PC-9 (cell line): ENCODE measurements around the gene DHRSX. TPM values are rescaled to one million over a fixed set of nuclear protein-coding genes. Genes with fewer than 3 reads are reported as not detected.

ENCODE experiments used
- BruUV-seq: library from RNA; stranded (reverse); fragments of 400-500 nt; replicated peaks from 2 replicates; lab custom pipeline; 2021; lab: Mats Ljungman, UMichigan
- CTCF ChIA-PET: fragments of 300-600 bp; sonication (Branson Sonifier 250); formaldehyde crosslinking; loops from one replicate; lab custom pipeline; 2022; ENCODE audit warnings: antibody characterized with exemption; lab: Charles Lee
- POLR2A ChIA-PET: fragments of 300-600 bp; sonication (Branson Sonifier 250); formaldehyde crosslinking; loops from one replicate; lab custom pipeline; 2022; ENCODE audit warnings: antibody characterized with exemption; ENCODE audit not compliant: unreplicated experiment; lab: Charles Lee
- DNase-seq, 2 experiments: peaks; one replicate each; pipeline versions ENCODE4 v3.0.0 to v3.0.0-alpha.2; 2015 to 2022; ENCODE audit warnings: mixed read lengths in 1 of 2
- H2AFZ ChIP-seq: fragments of 200-600 bp; sonication (generic); 2 replicates; pipeline ENCODE4 v1.8.1; 2017; ENCODE audit warnings: antibody characterized with exemption
- H3F3A ChIP-seq: fragments of 200-600 bp; sonication (generic); 2 replicates; pipeline ENCODE4 v1.8.1; 2017; ENCODE audit warnings: antibody characterized with exemption, mild to moderate bottlenecking, low read depth; ENCODE audit not compliant: insufficient read depth
- H3K27ac ChIP-seq: fragments of 200-600 bp; sonication (generic); 2 replicates; pipeline ENCODE4 v1.6.1; 2016; ENCODE audit warnings: mixed run types
- H3K27me3 ChIP-seq: fragments of 200-600 bp; sonication (generic); 2 replicates; pipeline ENCODE4 v1.6.1; 2016; ENCODE audit warnings: low read depth, mixed run types; ENCODE audit not compliant: insufficient read depth
- H3K36me3 ChIP-seq: fragments of 200-600 bp; sonication (generic); 2 replicates; pipeline ENCODE4 v1.6.1; 2016; ENCODE audit warnings: low read depth, mixed run types
- H3K4me1 ChIP-seq: fragments of 200-600 bp; sonication (generic); replicated peaks from 2 replicates; pipeline ENCODE4 v1.6.1; 2016; ENCODE audit warnings: mixed run types; ENCODE audit not compliant: insufficient read depth
- H3K4me2 ChIP-seq: fragments of 200-600 bp; sonication (generic); 2 replicates; pipeline ENCODE4 v1.6.1; 2017; ENCODE audit warnings: mixed run types
- H3K4me3 ChIP-seq: fragments of 200-600 bp; sonication (generic); 2 replicates; pipeline ENCODE4 v1.6.1; 2016; ENCODE audit warnings: mixed run types
- H3K79me2 ChIP-seq: fragments of 200-600 bp; sonication (generic); 2 replicates; pipeline ENCODE4 v1.6.1; 2017; ENCODE audit warnings: low read depth, mixed run types
- H3K9me2 ChIP-seq: fragments of 200-600 bp; sonication (generic); 2 replicates; pipeline ENCODE4 v1.8.1; 2017; ENCODE audit warnings: mild to moderate bottlenecking; ENCODE audit not compliant: insufficient read depth
- H3K9me3 ChIP-seq: fragments of 200-600 bp; sonication (generic); 2 replicates; pipeline ENCODE4 v1.8.1; 2016; ENCODE audit warnings: low read depth; ENCODE audit not compliant: insufficient read depth
- H4K20me1 ChIP-seq: fragments of 200-600 bp; sonication (generic); 2 replicates; pipeline ENCODE4 v1.8.1; 2017; ENCODE audit not compliant: insufficient read depth
- CTCF ChIP-seq: fragments of 200-600 bp; sonication (generic); conservative IDR thresholded peaks from 2 replicates; pipeline ENCODE4 v1.6.1; 2017; ENCODE audit warnings: mixed run types, antibody characterized with exemption, mild to moderate bottlenecking, moderate library complexity
- EZH2 ChIP-seq: fragments of 200-600 bp; sonication (generic); IDR thresholded peaks from 2 replicates; pipeline ENCODE4 v1.8.0; 2017; ENCODE audit warnings: antibody characterized with exemption, low read depth
- intact Hi-C: fragments of 100-400 bp; cut with micrococcal nuclease; formaldehyde crosslinking; loops from one replicate; pipeline ENCODE4 v1.10.0; 2022; ENCODE audit not compliant: unreplicated experiment
- total RNA-seq: library from RNA; stranded (reverse); gene quantifications from 2 replicates; pipeline ENCODE4 v1.2.3, GENCODE V29; 2021

The DHRSX gene
- total RNA-seq, 1 experiment from 2014 or later: 13.2 TPM

- POLR2A ChIA-PET: no interaction called here
Observed at GRCh38 chrX:2452317-2452784, 48.4 kb downstream of the DHRSX start.

GRCh38 chrX:2451501-2452316, 49.1 kb downstream of the DHRSX start:
- BruUV-seq: no TSS peak
- Histone ChIP-seq H3K4me2 (no peak overlapping the region), H3K36me3 (no peaks in the 10 kb centered on the region), H3K27me3 (no peaks in the 10 kb centered on the region), H3K79me2 (no peaks in the 10 kb centered on the region), H3K9me2 (no peaks in the 10 kb centered on the region; the same call in 1 of the 2 replicates), H3K9me3 (no peaks in the 10 kb centered on the region), H3F3A (no peaks in the 10 kb centered on the region), H2AFZ (no peak overlapping the region), H3K4me3 (no peak overlapping the region), H3K4me1 (no peaks in the 10 kb centered on the region), H4K20me1 (no peaks in the 10 kb centered on the region), H3K27ac (no peak overlapping the region)
- ChIA-PET POLR2A (no interaction called here), CTCF (no interaction called here)
- DNase-seq: no peak
- intact Hi-C loops: no loop called here
- TF ChIP-seq EZH2: no peak
- TF ChIP-seq CTCF: no peak

More at GRCh38 chrX:2452317-2452784, 48.4 kb downstream of the DHRSX start:
- Histone ChIP-seq H3K4me1 (no peaks in the 10 kb centered on the region), H3K27ac (no peak overlapping the region), H3K4me2 (no peak overlapping the region), H4K20me1 (no peaks in the 10 kb centered on the region), H3K4me3 (no peak overlapping the region), H3K27me3 (no peaks in the 10 kb centered on the region), H3K9me2 (no peaks in the 10 kb centered on the region; the same call in 1 of the 2 replicates), H3F3A (no peaks in the 10 kb centered on the region), H3K79me2 (no peaks in the 10 kb centered on the region), H3K36me3 (no peaks in the 10 kb centered on the region), H2AFZ (no peak overlapping the region), H3K9me3 (no peaks in the 10 kb centered on the region)
- intact Hi-C loops: no loop called here
- DNase-seq: no peak
- TF ChIP-seq CTCF (no peak), EZH2 (no peak)
- BruUV-seq: no TSS peak
- CTCF ChIA-PET: no interaction called here

- POLR2A ChIA-PET: no interaction called here
Observed at GRCh38 chrX:2450681-2451080, 50.1 kb downstream of the DHRSX start.

More at GRCh38 chrX:2450681-2451080, 50.1 kb downstream of the DHRSX start:
- intact Hi-C loops: no loop called here
- Histone ChIP-seq H2AFZ (no peak overlapping the region), H3F3A (no peaks in the 10 kb centered on the region), H3K4me2 (no peak overlapping the region), H3K79me2 (no peaks in the 10 kb centered on the region), H3K9me3 (no peaks in the 10 kb centered on the region), H3K27me3 (no peaks in the 10 kb centered on the region), H3K4me1 (no peaks in the 10 kb centered on the region), H3K9me2 (no peaks in the 10 kb centered on the region; the same call in 1 of the 2 replicates), H3K27ac (no peak overlapping the region), H3K4me3 (no peak overlapping the region), H3K36me3 (no peaks in the 10 kb centered on the region), H4K20me1 (no peaks in the 10 kb centered on the region)
- DNase-seq: no peak
- no TSS peak for BruUV-seq
- TF ChIP-seq CTCF (no peak), EZH2 (no peak)
- CTCF ChIA-PET: no interaction called here
